Measurements from ENCODE around the gene TMEM254. TPM values are rescaled to one million over a fixed set of nuclear protein-coding genes. Genes with fewer than 3 reads are reported as not detected.

Gene TMEM254
- total and polyA plus RNA-seq, 2 experiments from 2014 or later, result 17.1 to 29.6 TPM

DNA sequence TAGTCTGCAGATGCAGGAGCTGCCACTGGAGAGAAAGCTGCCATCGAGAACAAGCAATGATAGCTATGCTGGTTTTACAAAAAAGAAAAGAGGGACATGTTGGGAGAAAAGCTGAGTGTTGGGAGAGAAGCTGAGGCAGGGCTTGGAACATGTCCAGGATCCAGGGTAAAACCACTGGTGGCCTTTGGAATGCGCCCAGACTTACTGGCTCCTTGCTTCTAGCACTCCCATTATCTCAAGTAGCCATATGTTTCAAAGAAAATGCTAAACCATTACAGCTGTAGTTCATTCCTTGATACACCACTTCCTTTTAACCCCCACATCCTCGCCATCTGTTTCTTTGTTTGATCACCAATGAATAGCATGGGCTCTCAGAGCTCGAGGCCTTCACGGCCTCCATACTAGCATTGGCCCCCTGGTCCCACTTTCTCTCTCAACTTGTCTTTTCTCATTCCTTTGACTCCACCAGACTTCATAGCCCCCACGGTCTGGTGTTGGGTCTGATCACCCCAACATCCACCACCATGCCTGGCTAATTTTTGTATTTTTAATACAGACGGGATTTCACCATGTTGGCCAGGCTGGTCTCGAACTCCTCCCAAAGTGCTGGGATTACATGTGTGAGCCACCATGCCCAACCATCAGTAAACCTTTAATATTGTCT is 30.2 kb downstream of the TMEM254 start:
- no peaks in the 10 kb centered on the region for H3K36me3 ChIP-seq (replicated peaks; ENCODE audit: insufficient read depth, low read depth)
- 88% methylated on average over 8 of the region's 8 CpGs for WGBS (ENCODE audit: low lambda C conversion rate, missing lambda C conversion rate)
- TF ChIP-seq, protein P1, sequence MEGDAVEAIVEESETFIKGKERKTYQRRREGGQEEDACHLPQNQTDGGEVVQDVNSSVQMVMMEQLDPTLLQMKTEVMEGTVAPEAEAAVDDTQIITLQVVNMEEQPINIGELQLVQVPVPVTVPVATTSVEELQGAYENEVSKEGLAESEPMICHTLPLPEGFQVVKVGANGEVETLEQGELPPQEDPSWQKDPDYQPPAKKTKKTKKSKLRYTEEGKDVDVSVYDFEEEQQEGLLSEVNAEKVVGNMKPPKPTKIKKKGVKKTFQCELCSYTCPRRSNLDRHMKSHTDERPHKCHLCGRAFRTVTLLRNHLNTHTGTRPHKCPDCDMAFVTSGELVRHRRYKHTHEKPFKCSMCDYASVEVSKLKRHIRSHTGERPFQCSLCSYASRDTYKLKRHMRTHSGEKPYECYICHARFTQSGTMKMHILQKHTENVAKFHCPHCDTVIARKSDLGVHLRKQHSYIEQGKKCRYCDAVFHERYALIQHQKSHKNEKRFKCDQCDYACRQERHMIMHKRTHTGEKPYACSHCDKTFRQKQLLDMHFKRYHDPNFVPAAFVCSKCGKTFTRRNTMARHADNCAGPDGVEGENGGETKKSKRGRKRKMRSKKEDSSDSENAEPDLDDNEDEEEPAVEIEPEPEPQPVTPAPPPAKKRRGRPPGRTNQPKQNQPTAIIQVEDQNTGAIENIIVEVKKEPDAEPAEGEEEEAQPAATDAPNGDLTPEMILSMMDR (IDR thresholded peaks at IDR 0.05; ENCODE audit: poor library complexity), result no peak
- no peak for TF ChIP-seq EZH2 (IDR thresholded peaks at IDR 0.05; ENCODE audit: borderline replicate concordance)
- no peak overlapping the region for H3K4me3 ChIP-seq
- no peak for DNase-seq (ENCODE audit: low spot score)
- H2AFZ ChIP-seq, result no peak overlapping the region
- no peak overlapping the region for H3K4me2 ChIP-seq
- no peaks in the 10 kb centered on the region for H3K79me2 ChIP-seq
- no peak overlapping the region for H3K27ac ChIP-seq
- peaks cover 12% of the 10 kb centered on the region for H3K4me1 ChIP-seq (ENCODE audit: insufficient read depth)
- no peaks in the 10 kb centered on the region for H3K27me3 ChIP-seq
- H4K20me1 ChIP-seq (ENCODE audit: insufficient read depth, poor library complexity, severe bottlenecking), result no peaks in the 10 kb centered on the region
- H3K9me3 ChIP-seq (ENCODE audit: low read depth), result no peaks in the 10 kb centered on the region
- no peaks in the 10 kb centered on the region for H3K9me2 ChIP-seq (replicated peaks; ENCODE audit: insufficient read depth)

DNA sequence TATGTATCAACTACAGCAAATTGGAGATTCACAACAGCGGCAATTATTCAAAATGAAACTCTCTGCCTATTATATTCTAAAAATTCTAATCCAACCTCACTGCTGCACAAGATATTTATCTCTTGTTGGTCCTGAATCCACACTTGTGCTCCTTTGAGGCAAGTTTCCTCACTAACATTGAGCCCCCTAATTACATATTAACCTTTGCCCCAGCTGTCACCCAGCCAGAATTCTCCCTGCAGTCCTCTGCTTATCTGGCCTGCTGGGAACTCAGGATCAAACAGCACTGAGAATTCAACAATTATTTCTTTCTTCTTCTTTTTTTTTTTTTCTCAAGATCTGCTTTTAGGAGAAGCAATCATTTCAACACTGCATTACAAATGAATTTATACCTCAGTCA is 32.5 kb downstream of the TMEM254 start:
- H3K9me2 ChIP-seq (replicated peaks; ENCODE audit: insufficient read depth), result no peaks in the 10 kb centered on the region
- TF ChIP-seq EZH2phosphoT487 (IDR thresholded peaks at IDR 0.05; ENCODE audit: low read depth, severe bottlenecking, unreplicated experiment) (no peak), EZH2 (IDR thresholded peaks at IDR 0.05; ENCODE audit: borderline replicate concordance) (no peak)
- TF ChIP-seq, protein P1 (IDR thresholded peaks at IDR 0.05; ENCODE audit: poor library complexity), result no peak
- no peaks in the 10 kb centered on the region for H3K79me2 ChIP-seq
- H3K4me3 ChIP-seq, result no peak overlapping the region
- H4K20me1 ChIP-seq (ENCODE audit: insufficient read depth, poor library complexity, severe bottlenecking), result no peaks in the 10 kb centered on the region
- H3K4me2 ChIP-seq, result no peak overlapping the region
- H3K27me3 ChIP-seq, result no peaks in the 10 kb centered on the region
- H3K27ac ChIP-seq, result no peak overlapping the region
- H3K36me3 ChIP-seq (replicated peaks; ENCODE audit: insufficient read depth, low read depth), result no peaks in the 10 kb centered on the region
- no peaks in the 10 kb centered on the region for H3K9me3 ChIP-seq (ENCODE audit: low read depth)
- WGBS (ENCODE audit: low lambda C conversion rate, missing lambda C conversion rate), result 90% methylated on average over 1 of the region's 1 CpG
- H3K4me1 ChIP-seq (ENCODE audit: insufficient read depth), result no peaks in the 10 kb centered on the region
- no peak for DNase-seq (ENCODE audit: low spot score)
- H2AFZ ChIP-seq, result no peak overlapping the region

DNA sequence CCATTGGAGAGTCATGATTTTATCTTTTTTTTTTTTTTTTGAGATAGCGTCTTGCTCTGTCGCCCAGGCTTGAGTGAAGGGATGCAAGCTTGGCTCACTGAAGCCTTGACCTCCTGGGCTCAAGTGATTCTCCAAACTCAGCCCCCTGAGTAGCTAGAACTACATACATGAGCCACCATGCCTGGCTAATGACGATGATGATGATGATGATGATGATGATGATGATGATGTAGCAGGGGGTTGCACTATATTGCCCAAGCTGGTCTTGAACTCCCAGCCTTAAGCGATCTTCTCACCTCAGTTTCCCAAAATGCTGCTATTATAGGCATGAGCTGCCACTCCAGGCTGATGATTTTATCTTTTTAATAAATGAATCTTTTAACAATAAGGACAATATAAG is 40.2 kb downstream of the TMEM254 start:
- no peaks in the 10 kb centered on the region for H3K9me2 ChIP-seq (replicated peaks; ENCODE audit: insufficient read depth)
- DNase-seq (ENCODE audit: low spot score), result no peak
- 89% methylated on average over 4 of the region's 4 CpGs for WGBS (ENCODE audit: low lambda C conversion rate, missing lambda C conversion rate)
- no peak overlapping the region for H3K4me2 ChIP-seq
- H4K20me1 ChIP-seq (ENCODE audit: insufficient read depth, poor library complexity, severe bottlenecking), result no peaks in the 10 kb centered on the region
- no peaks in the 10 kb centered on the region for H3K9me3 ChIP-seq (ENCODE audit: low read depth)
- no peak overlapping the region for H3K27ac ChIP-seq
- H2AFZ ChIP-seq, result no peak overlapping the region
- H3K27me3 ChIP-seq, result no peaks in the 10 kb centered on the region
- H3K4me3 ChIP-seq, result no peak overlapping the region
- H3K4me1 ChIP-seq (ENCODE audit: insufficient read depth), result no peaks in the 10 kb centered on the region
- no peaks in the 10 kb centered on the region for H3K36me3 ChIP-seq (replicated peaks; ENCODE audit: insufficient read depth, low read depth)
- H3K79me2 ChIP-seq, result no peaks in the 10 kb centered on the region
- TF ChIP-seq EZH2phosphoT487 (IDR thresholded peaks at IDR 0.05; ENCODE audit: low read depth, severe bottlenecking, unreplicated experiment) (no peak), EZH2 (IDR thresholded peaks at IDR 0.05; ENCODE audit: borderline replicate concordance) (no peak)
- TF ChIP-seq, protein P1 (IDR thresholded peaks at IDR 0.05; ENCODE audit: poor library complexity), result no peak

Data from hepatocyte (in vitro differentiated cells).